T-cell (primary cell): ENCODE results near the gene GABRR3. TPM values are rescaled to one million over a fixed set of nuclear protein-coding genes. Genes with fewer than 3 reads are reported as not detected.
A peak's percentile ranks its signal among the peaks of the same experiment; 100 is the strongest.

ENCODE experiments used
- ATAC-seq, 4 experiments: fragments of 200-7000 bp in 3 of 4; fragments of 150-1000 bp in 1 of 4; cut with Tn5 transposase; replicated peaks in 1 of 4; 1 replicate in 3 of 4; 2 replicates in 1 of 4; pipeline ENCODE4 v1.10.0; 2021; ENCODE audit warnings: moderate library complexity in 3 of 4, mild to moderate bottlenecking in 2 of 4, moderate number of reproducible peaks in 1 of 4
- CTCF ChIA-PET, 2 donors: fragments of 300-600 bp; sonication (Branson Sonifier 250); formaldehyde crosslinking; loops; one replicate each; lab custom pipeline; 2022; ENCODE audit warnings: antibody characterized with exemption in 2 of 2; lab: Charles Lee
- POLR2A ChIA-PET, 2 donors: fragments of 300-600 bp; sonication (Branson Sonifier 250); formaldehyde crosslinking; loops; one replicate each; lab custom pipeline; 2022; ENCODE audit warnings: antibody characterized with exemption in 2 of 2; lab: Charles Lee
- DNase-seq, 35 experiments: peaks; one replicate each; pipeline versions ENCODE4 v3.0.0 to v3.0.0-alpha.2; 2013 to 2023
- H3K27ac ChIP-seq: one replicate; pipeline ENCODE4 v1.5.1; 2013; ENCODE audit warnings: low read length
- H3K27me3 ChIP-seq, 2 experiments: replicated peaks in 1 of 2; 1 replicate in 1 of 2; 2 replicates in 1 of 2; pipeline versions ENCODE4 v1.6.1 to v1.7.0; 2013; ENCODE audit warnings: low read length in 1 of 2, mixed read lengths in 1 of 2; ENCODE audit not compliant: control insufficient read depth in 2 of 2, insufficient read depth in 2 of 2; ENCODE audit errors: extremely low read depth in 1 of 2
- H3K36me3 ChIP-seq, 2 donors: 1 replicate in 1 of 2; 2 replicates in 1 of 2; pipeline versions ENCODE4 v1.6.1 to v1.7.0; 2013; ENCODE audit warnings: low read length in 1 of 2; ENCODE audit not compliant: control insufficient read depth in 2 of 2, insufficient read depth in 1 of 2; ENCODE audit errors: extremely low read depth in 1 of 2
- H3K4me1 ChIP-seq, 2 experiments: 1 replicate in 1 of 2; 2 replicates in 1 of 2; pipeline versions ENCODE4 v1.6.1 to v1.7.0; 2013; ENCODE audit warnings: low read length in 2 of 2, mixed read lengths in 1 of 2; ENCODE audit not compliant: insufficient read depth in 2 of 2, control insufficient read depth in 1 of 2; ENCODE audit errors: extremely low read depth in 1 of 2
- H3K4me3 ChIP-seq, 2 donors: 1 replicate in 1 of 2; 2 replicates in 1 of 2; pipeline versions ENCODE4 v1.5.1 to v1.7.0; 2013; ENCODE audit warnings: mild to moderate bottlenecking in 2 of 2, low read length in 1 of 2, moderate library complexity in 1 of 2; ENCODE audit not compliant: control insufficient read depth in 1 of 2; ENCODE audit errors: extremely low read depth in 1 of 2
- H3K9me3 ChIP-seq: 2 replicates; pipeline ENCODE4 v1.7.0; 2013
- H3K27ac Mint-ChIP-seq, 2 donors: one replicate each; pipeline ENCODE4 v1.8.0; 2020 to 2021; ENCODE audit warnings: mild to moderate bottlenecking in 2 of 2, mixed read lengths in 2 of 2
- H3K27me3 Mint-ChIP-seq, 2 donors: one replicate each; pipeline ENCODE4 v1.8.0; 2021 to 2022; ENCODE audit warnings: mixed read lengths in 2 of 2
- H3K36me3 Mint-ChIP-seq: one replicate; pipeline ENCODE4 v1.8.0; 2021; ENCODE audit warnings: mixed read lengths
- H3K4me1 Mint-ChIP-seq, 3 donors: one replicate each; pipeline ENCODE4 v1.8.0; 2020 to 2022; ENCODE audit warnings: mixed read lengths in 3 of 3, mild to moderate bottlenecking in 1 of 3
- H3K4me3 Mint-ChIP-seq, 3 donors: one replicate each; pipeline ENCODE4 v1.8.0; 2020 to 2022; ENCODE audit warnings: mild to moderate bottlenecking in 3 of 3, mixed read lengths in 3 of 3, moderate library complexity in 3 of 3
- H3K9me3 Mint-ChIP-seq, 3 donors: one replicate each; pipeline ENCODE4 v1.8.0; 2020 to 2022; ENCODE audit warnings: mixed read lengths in 3 of 3
- WGBS: methylation state at CpG from one replicate; pipeline ENCODE4 v1.1.5; 2013; ENCODE audit warnings: missing lambda C conversion rate; ENCODE audit not compliant: insufficient coverage; 5-methylcytosine and 5-hydroxymethylcytosine counted together
- total RNA-seq, 35 experiments: library from RNA in 6 of 35; stranded (reverse) in 6 of 35; fragments of 120-200 nt in 1 of 35; gene quantifications; one replicate each; pipeline versions ENCODE4 v1.2.1 to v1.2.4 and lab custom pipeline; 2013 to 2026

Gene GABRR3
- total RNA-seq, 5 donors from 2014 or later (not counting 1 experiment from before 2014, with no cell fraction given), result not detected

GRCh38 chr3:97935842-97936241 is 99.3 kb downstream of the GABRR3 start:
- no peak overlapping the region for H3K4me3 ChIP-seq
- Mint-ChIP-seq H3K4me3 (no peak overlapping the region), H3K27ac (peak overlapping the region in 1 of 2 donors; percentile 57), H3K36me3 (peaks cover 19% of the 10 kb centered on the region), H3K9me3 (peaks cover 0 to 6% (median 0%) of the 10 kb centered on the region in 3 donors), H3K4me1 (peaks cover 0 to 6% (median 0%) of the 10 kb centered on the region in 3 donors), H3K27me3 (no peaks in the 10 kb centered on the region)
- no peak for DNase-seq
- no peak overlapping the region for H3K27ac ChIP-seq
- WGBS, result no CpG with 5 or more reads among the region's 1 CpG
- CTCF ChIA-PET, result no interaction called here
- no peaks in the 10 kb centered on the region for H3K36me3 ChIP-seq
- no peaks in the 10 kb centered on the region for H3K27me3 ChIP-seq
- no peaks in the 10 kb centered on the region for H3K4me1 ChIP-seq
- H3K9me3 ChIP-seq, result no peaks in the 10 kb centered on the region
- POLR2A ChIA-PET, result no interaction called here
- ATAC-seq, result no peak

Other genes starting within 250 kb of the GABRR3 start
- 1 to 10 TPM; 3.1 to 5.8 (median 5.3) TPM for gene CRYBG3, start 213.3 kb downstream of the GABRR3 start, total RNA-seq
- gene RIOX2, start 62.9 kb downstream of the GABRR3 start, total RNA-seq, result 10 to 100 TPM; 22.8 to 34.7 (median 30.9) TPM
- not detected for gene OR5AC2, start 51.9 kb upstream of the GABRR3 start, total RNA-seq
- not detected for gene OR5H1, start 95.4 kb upstream of the GABRR3 start, total RNA-seq
- not detected for gene OR5H14, start 112.2 kb upstream of the GABRR3 start, total RNA-seq
- not detected for gene OR5H15, start 131.4 kb upstream of the GABRR3 start, total RNA-seq
- gene OR5H6, start 228.9 kb upstream of the GABRR3 start, total RNA-seq, result not detected
- not detected for gene OR5H2, start 247.2 kb upstream of the GABRR3 start, total RNA-seq